Adipocyte (in vitro differentiated cells): ENCODE measurements around the gene ADAMTSL2.

ENCODE experiments used
- DNase-seq: peaks from one replicate; pipeline ENCODE4 v3.0.0-alpha.2; 2015; ENCODE audit warnings: low read depth
- H3K27me3 ChIP-seq: replicated peaks from 2 replicates; pipeline ENCODE4 v1.7.0; 2013; ENCODE audit warnings: mild to moderate bottlenecking, low read length, moderate library complexity; ENCODE audit not compliant: control insufficient read depth, insufficient read depth
- H3K36me3 ChIP-seq: 2 replicates; pipeline ENCODE4 v1.7.0; 2013; ENCODE audit warnings: low read length, mild to moderate bottlenecking, moderate library complexity; ENCODE audit not compliant: control insufficient read depth, insufficient read depth, severe bottlenecking
- H3K4me1 ChIP-seq: 2 replicates; pipeline ENCODE4 v1.7.0; 2013; ENCODE audit warnings: mild to moderate bottlenecking, low read length, moderate library complexity; ENCODE audit not compliant: control insufficient read depth, insufficient read depth
- H3K4me3 ChIP-seq: 2 replicates; pipeline ENCODE4 v1.7.0; 2013; ENCODE audit warnings: mild to moderate bottlenecking, low read length, moderate library complexity
- H3K9ac ChIP-seq: 2 replicates; pipeline ENCODE4 v1.7.0; 2013; ENCODE audit warnings: mild to moderate bottlenecking, low read length, moderate library complexity
- H3K9me3 ChIP-seq: 2 replicates; pipeline ENCODE4 v1.7.0; 2013; ENCODE audit warnings: mild to moderate bottlenecking, low read length, moderate library complexity; ENCODE audit not compliant: control insufficient read depth

ADAMTSL2 gene

GRCh38 chr9:133505901-133506652 is 28.4 kb upstream of the ADAMTSL2 start:
- peaks cover 19% of the 10 kb centered on the region for H3K9me3 ChIP-seq
- H3K36me3 ChIP-seq = no peaks in the 10 kb centered on the region
- H3K4me3 ChIP-seq = no peak overlapping the region
- DNase-seq = peak; percentile 31
- peaks cover 16% of the 10 kb centered on the region for H3K4me1 ChIP-seq
- no peak overlapping the region for H3K9ac ChIP-seq
- H3K27me3 ChIP-seq = peaks cover 3% of the 10 kb centered on the region

GRCh38 chr9:133506653-133507038 is 27.9 kb upstream of the ADAMTSL2 start:
- H3K4me3 ChIP-seq = no peak overlapping the region
- peaks cover 16% of the 10 kb centered on the region for H3K4me1 ChIP-seq
- peaks cover 13% of the 10 kb centered on the region for H3K9me3 ChIP-seq
- DNase-seq = no peak
- H3K36me3 ChIP-seq = no peaks in the 10 kb centered on the region
- peaks cover 3% of the 10 kb centered on the region for H3K27me3 ChIP-seq
- no peak overlapping the region for H3K9ac ChIP-seq

GRCh38 chr9:133507246-133507965 is 27.1 kb upstream of the ADAMTSL2 start:
- Histone ChIP-seq H3K4me1 (peaks cover 16% of the 10 kb centered on the region), H3K36me3 (no peaks in the 10 kb centered on the region), H3K9ac (no peak overlapping the region), H3K9me3 (peaks cover 6% of the 10 kb centered on the region), H3K4me3 (no peak overlapping the region), H3K27me3 (peaks cover 3% of the 10 kb centered on the region)
- no peak for DNase-seq

DNA sequence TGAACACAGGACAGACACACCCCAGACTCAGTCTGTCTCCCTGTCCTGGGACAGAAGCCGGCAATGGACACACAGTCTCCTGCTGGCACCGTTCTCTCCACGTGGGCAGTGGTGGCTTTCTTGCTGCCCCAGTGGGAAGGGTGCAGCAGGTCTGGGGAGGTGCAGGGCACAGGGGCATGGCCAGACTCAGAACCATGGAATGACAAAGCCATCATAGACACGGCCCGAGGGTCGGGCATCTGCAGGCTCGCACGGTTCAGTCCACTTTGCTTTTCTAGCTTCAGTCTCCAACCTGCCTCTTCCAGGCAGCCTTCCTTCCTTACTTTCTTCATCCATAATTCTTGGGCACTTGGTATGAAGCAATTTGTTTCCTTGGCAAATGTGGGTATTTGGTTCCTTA is 26.5 kb upstream of the ADAMTSL2 start:
- no peak overlapping the region for H3K4me3 ChIP-seq
- no peak overlapping the region for H3K9ac ChIP-seq
- peaks cover 3% of the 10 kb centered on the region for H3K27me3 ChIP-seq
- H3K9me3 ChIP-seq = peaks cover 2% of the 10 kb centered on the region
- H3K36me3 ChIP-seq = no peaks in the 10 kb centered on the region
- H3K4me1 ChIP-seq = peaks cover 16% of the 10 kb centered on the region
- no peak for DNase-seq

DNA sequence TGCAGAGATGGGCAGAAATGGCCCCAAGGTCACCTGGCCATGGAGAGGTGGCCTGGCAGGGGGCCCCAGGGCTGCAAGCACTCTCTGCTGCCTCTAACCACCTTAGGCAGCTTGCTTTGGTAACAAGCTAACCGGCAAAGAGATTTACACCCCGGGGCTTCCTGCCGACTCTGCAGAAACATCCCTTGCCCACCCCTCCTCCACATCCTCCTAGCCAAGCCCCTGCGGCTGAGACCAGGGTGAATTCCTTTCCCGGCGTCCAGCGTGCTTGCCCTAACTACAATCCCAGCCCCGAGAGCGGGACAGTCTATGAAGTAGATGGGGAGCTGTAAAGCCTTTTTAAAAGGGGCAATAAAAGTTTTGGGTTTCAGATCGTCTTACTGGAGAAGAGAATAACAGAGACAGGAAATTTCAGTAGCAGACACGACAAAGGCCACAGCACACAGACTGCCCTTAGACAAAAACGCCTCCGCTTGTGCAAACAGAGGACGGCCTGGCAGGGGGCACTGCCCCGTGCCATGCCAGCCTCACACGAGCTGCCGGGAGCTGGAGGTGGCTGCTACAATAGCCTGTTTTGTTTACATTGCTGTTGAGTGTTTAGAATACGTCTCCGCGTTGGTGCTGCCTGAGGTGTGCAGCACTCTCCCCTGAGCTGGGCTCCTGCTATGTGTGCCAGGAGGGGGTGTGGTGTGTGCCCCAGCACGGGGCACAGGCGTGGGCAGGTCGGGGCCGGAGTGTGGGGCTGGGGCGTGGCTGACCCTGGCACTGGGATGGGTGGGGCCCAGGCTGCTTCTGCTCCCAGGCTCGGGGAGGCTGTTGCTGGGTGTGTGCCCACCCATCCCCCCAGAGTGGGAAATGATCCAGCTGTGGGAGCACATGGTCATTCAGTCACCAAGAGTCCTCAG is 25.1 kb upstream of the ADAMTSL2 start:
- DNase-seq = peak; percentile 25
- Histone ChIP-seq H3K9me3 (no peaks in the 10 kb centered on the region), H3K9ac (no peak overlapping the region), H3K4me3 (no peak overlapping the region), H3K27me3 (peaks cover 3% of the 10 kb centered on the region), H3K4me1 (peaks cover 16% of the 10 kb centered on the region), H3K36me3 (no peaks in the 10 kb centered on the region)

DNA sequence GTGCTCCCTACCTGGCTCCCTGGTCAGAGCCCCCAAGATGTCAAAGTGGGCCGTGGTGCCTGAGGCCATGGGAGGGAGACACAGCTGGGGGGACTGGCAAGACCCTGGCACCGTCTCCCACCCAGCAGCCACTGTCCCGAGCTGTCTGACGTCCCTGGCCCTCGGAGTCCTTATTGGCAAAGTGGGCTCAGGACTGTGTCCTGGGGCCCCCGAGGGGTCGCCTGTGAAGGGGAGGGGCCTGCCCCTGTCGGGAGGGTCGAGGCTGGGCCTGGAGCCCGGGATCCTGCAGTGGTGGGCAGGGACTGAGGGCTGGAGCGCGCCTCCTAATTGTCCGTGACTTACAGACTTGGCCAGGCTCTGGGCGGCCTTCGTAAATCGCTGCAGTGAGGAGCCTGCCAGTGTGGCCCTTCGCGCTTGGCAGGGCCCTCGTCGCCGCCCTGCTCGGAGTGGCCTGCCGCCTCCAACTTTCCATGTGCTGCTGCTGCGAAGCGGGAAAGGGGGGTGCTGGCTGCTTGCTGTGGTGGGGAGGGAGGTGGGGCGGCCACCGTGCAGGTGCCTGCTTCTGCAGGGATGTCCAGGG is 23.5 kb upstream of the ADAMTSL2 start:
- peaks cover 6% of the 10 kb centered on the region for H3K27me3 ChIP-seq
- no peak for DNase-seq

GRCh38 chr9:133511607-133512006 is 22.9 kb upstream of the ADAMTSL2 start:
- H3K4me3 ChIP-seq = no peak overlapping the region
- peaks cover 4% of the 10 kb centered on the region for H3K4me1 ChIP-seq
- no peak overlapping the region for H3K9ac ChIP-seq
- DNase-seq = no peak
- H3K36me3 ChIP-seq = no peaks in the 10 kb centered on the region
- peaks cover 7% of the 10 kb centered on the region for H3K27me3 ChIP-seq
- no peaks in the 10 kb centered on the region for H3K9me3 ChIP-seq

More for the DNA sequence above, 23.5 kb upstream of the ADAMTSL2 start:
- Histone ChIP-seq H3K36me3 (no peaks in the 10 kb centered on the region), H3K9ac (no peak overlapping the region), H3K9me3 (no peaks in the 10 kb centered on the region), H3K4me1 (peaks cover 6% of the 10 kb centered on the region), H3K4me3 (no peak overlapping the region)

DNA sequence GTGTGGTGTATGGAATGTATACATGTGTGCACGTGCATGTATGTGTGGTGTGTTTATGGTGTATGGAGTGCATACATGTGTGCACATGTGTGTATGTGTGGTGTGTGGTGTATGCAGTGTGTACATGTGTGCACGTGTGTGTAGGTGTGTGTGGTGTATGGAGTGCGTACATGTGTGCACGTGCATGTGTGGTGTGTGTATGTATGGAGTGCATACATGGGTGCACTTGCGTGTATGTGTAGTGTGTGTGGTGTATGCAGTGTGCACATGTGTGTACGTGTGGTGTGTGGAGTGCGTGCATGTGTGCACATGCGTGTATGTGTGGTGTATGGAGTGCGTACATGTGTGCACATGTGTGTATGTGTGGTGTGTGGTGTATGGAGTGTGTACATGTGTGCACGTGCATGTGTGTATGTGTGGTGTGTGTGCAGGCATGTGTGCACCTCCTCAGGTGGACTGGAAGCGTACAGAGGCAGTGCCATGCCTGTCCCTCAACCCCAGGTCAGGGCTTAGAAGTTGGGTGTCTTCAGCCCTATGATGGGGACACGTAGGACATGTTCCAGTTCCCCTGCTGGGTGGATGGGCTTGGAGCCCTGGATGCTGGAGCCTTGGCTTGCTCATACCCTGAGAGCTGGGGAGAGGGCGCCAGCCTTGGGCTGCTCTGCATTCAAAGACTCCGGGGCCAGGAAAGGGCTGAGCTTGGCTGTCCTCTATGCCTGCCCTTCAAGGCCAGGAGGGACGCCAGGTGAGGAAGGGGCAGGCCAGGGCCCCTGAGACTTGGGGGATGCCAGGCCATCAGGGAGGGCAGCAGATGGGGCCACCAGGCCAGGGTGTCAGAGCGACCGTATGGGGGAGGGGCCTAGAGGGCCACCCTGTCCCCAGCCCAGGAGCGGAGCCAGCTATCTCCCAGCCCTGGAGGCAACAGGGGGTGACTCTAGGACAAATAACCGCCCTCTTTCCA is 22.0 kb upstream of the ADAMTSL2 start:
- Histone ChIP-seq H3K9ac (no peak overlapping the region), H3K4me3 (no peak overlapping the region), H3K27me3 (peaks cover 7% of the 10 kb centered on the region), H3K9me3 (no peaks in the 10 kb centered on the region), H3K4me1 (no peaks in the 10 kb centered on the region), H3K36me3 (no peaks in the 10 kb centered on the region)
- DNase-seq = no peak

GRCh38 chr9:133513214-133514100 is 21.0 kb upstream of the ADAMTSL2 start:
- Histone ChIP-seq H3K9me3 (no peaks in the 10 kb centered on the region), H3K9ac (no peak overlapping the region), H3K36me3 (no peaks in the 10 kb centered on the region), H3K4me3 (no peak overlapping the region), H3K4me1 (no peaks in the 10 kb centered on the region), H3K27me3 (peaks cover 10% of the 10 kb centered on the region)
- DNase-seq = no peak
